ENCODE data around the gene EDN1. TPM values are rescaled to one million over a fixed set of nuclear protein-coding genes. Genes with fewer than 3 reads are reported as not detected.

The EDN1 gene
- total and polyA plus RNA-seq, 2 of the 13 experiments (the other 11 are each of a cell fraction or from before 2014, with no cell fraction given): 0.15 to 1.2 TPM

GRCh38 chr6:12289933-12290820 is at the start of gene EDN1 (continued):
- TF ChIP-seq ZNF460 (CRISPR knock-in tag; IDR thresholded peaks at IDR 0.05; ENCODE audit: borderline replicate concordance) (no peak), ZFP90 (CRISPR knock-in tag; IDR thresholded peaks at IDR 0.05; ENCODE audit: borderline replicate concordance) (no peak), ZNF777 (CRISPR knock-in tag; IDR thresholded peaks at IDR 0.05) (peak; percentile 80), ZBTB3 (CRISPR knock-in tag; IDR thresholded peaks at IDR 0.05; ENCODE audit: borderline replicate concordance, low read depth) (no peak), ETV6 (CRISPR knock-in tag; conservative IDR thresholded peaks at IDR 0.05) (no peak), ZNF567 (CRISPR knock-in tag; IDR thresholded peaks at IDR 0.05; ENCODE audit: borderline replicate concordance) (no peak), PITX1 (CRISPR knock-in tag; IDR thresholded peaks at IDR 0.05) (0 out of 2 replicates have a peak, but pooled peaks have one; percentile 28), MAZ (IDR thresholded peaks at IDR 0.05; ENCODE audit: borderline replicate concordance, low read depth, low read length) (no peak), MAZ (CRISPR knock-in tag; IDR thresholded peaks at IDR 0.05; ENCODE audit: low read depth) (no peak), PHF20 (CRISPR knock-in tag; IDR thresholded peaks at IDR 0.05) (no peak), CHD2 (IDR thresholded peaks at IDR 0.05; ENCODE audit: low read depth, low read length) (no peak), CSRNP2 (CRISPR knock-in tag; conservative IDR thresholded peaks at IDR 0.05; ENCODE audit: low read depth) (no peak), ASH2L (IDR thresholded peaks at IDR 0.05; ENCODE audit: insufficient read length, low read depth, low read length) (no peak), STAT5B (CRISPR knock-in tag; IDR thresholded peaks at IDR 0.05) (no peak), SAFB2 (CRISPR knock-in tag; IDR thresholded peaks at IDR 0.05; ENCODE audit: borderline replicate concordance, low read depth) (no peak), MED13 (CRISPR knock-in tag; IDR thresholded peaks at IDR 0.05) (no peak), KMT2A (CRISPR knock-in tag; IDR thresholded peaks at IDR 0.05) (no peak), NFE2 (CRISPR knock-in tag; IDR thresholded peaks at IDR 0.05) (no peak), THAP9 (CRISPR knock-in tag; IDR thresholded peaks at IDR 0.05; ENCODE audit: borderline replicate concordance) (no peak), SSRP1 (CRISPR knock-in tag; IDR thresholded peaks at IDR 0.05) (no peak), TOPORS (CRISPR knock-in tag; IDR thresholded peaks at IDR 0.05) (no peak)
- TF ChIP-seq, protein P1, sequence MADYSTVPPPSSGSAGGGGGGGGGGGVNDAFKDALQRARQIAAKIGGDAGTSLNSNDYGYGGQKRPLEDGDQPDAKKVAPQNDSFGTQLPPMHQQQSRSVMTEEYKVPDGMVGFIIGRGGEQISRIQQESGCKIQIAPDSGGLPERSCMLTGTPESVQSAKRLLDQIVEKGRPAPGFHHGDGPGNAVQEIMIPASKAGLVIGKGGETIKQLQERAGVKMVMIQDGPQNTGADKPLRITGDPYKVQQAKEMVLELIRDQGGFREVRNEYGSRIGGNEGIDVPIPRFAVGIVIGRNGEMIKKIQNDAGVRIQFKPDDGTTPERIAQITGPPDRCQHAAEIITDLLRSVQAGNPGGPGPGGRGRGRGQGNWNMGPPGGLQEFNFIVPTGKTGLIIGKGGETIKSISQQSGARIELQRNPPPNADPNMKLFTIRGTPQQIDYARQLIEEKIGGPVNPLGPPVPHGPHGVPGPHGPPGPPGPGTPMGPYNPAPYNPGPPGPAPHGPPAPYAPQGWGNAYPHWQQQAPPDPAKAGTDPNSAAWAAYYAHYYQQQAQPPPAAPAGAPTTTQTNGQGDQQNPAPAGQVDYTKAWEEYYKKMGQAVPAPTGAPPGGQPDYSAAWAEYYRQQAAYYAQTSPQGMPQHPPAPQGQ (CRISPR knock-in tag; IDR thresholded peaks at IDR 0.05; ENCODE audit: borderline replicate concordance): no peak
- TF ChIP-seq, protein P2, sequence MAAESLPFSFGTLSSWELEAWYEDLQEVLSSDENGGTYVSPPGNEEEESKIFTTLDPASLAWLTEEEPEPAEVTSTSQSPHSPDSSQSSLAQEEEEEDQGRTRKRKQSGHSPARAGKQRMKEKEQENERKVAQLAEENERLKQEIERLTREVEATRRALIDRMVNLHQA (CRISPR knock-in tag; IDR thresholded peaks at IDR 0.05): no peak
